Measurements from ENCODE around the gene ANO7. TPM values are rescaled to one million over a fixed set of nuclear protein-coding genes. Genes with fewer than 3 reads are reported as not detected.

Gene ANO7
- polyA plus RNA-seq, 6 donors from 2014 or later: not detected

GRCh38 chr2:241248897-241249296, 60.4 kb downstream of the ANO7 start:
- Mint-ChIP-seq H3K4me3 (no peak overlapping the region), H3K4me1 (peaks cover 0 to 5% (median 0%) of the 10 kb centered on the region in 3 donors), H3K27me3 (no peaks in the 10 kb centered on the region), H3K9me3 (no peaks in the 10 kb centered on the region), H3K27ac (peak overlapping the region in 2 of 6 donors; percentile 89 to 93), H3K36me3 (peaks cover 35 to 41% of the 10 kb centered on the region in 2 donors)
- DNase-seq: no peak
- no peak for ATAC-seq (ENCODE audit: low read depth in 2 of 2)

- no peaks in the 10 kb centered on the region for H3K27me3 Mint-ChIP-seq
- DNase-seq (no peak), ATAC-seq (ENCODE audit: low read depth in 2 of 2) (no peak)
- H3K27ac Mint-ChIP-seq: no peak overlapping the region
- peaks cover 30 to 36% of the 10 kb centered on the region in 2 donors for H3K36me3 Mint-ChIP-seq
- no peaks in the 10 kb centered on the region for H3K9me3 Mint-ChIP-seq
- H3K4me1 Mint-ChIP-seq: no peaks in the 10 kb centered on the region
- no peak overlapping the region for H3K4me3 Mint-ChIP-seq
Observed at GRCh38 chr2:241249654-241250053, 61.2 kb downstream of the ANO7 start.

DNA sequence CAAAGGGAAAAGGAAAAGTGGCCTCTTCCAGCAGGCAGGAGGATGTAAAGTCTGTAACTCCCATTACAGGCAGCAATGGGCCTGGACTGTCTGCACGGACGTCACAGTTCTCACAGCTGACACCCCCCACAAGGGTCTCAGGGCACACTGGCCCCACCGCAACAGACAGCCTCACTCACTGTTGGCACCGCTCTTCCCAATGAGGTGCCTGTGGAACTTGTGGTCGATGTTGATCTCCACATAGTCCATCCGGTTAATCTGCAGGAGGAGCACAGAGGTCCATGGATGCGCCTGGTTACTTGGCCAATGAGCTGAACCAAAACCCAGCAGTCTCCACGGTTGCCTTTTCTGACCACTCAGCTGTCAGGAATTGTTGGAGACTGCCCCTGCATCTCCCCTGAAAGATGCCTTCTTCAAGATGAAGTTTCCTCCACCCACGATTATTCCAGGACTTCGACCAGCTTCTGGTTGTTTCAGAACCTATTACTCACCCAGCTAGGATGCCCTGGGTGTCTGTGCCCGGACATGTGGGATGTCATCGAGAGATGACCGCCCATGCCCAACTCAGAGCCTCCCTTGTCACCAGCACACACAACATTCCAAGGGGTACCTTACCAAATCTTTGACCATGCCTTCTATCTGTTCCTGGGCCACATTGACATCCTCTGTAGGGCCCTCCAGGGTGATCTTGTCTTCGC, 64.5 kb downstream of the ANO7 start:
- peak overlapping the region in 1 of 6 donors; percentile 60 for H3K27ac Mint-ChIP-seq
- peaks cover 30 to 36% of the 10 kb centered on the region in 2 donors for H3K36me3 Mint-ChIP-seq
- no peaks in the 10 kb centered on the region for H3K27me3 Mint-ChIP-seq
- ATAC-seq (ENCODE audit: low read depth in 2 of 2) (no peak), DNase-seq (no peak)
- H3K4me1 Mint-ChIP-seq: no peaks in the 10 kb centered on the region
- no peaks in the 10 kb centered on the region for H3K9me3 Mint-ChIP-seq
- H3K4me3 Mint-ChIP-seq: peak overlapping the region in 1 of 8 donors; percentile 6

- Mint-ChIP-seq H3K4me3 (no peak overlapping the region), H3K27me3 (no peaks in the 10 kb centered on the region), H3K36me3 (peaks cover 16 to 31% of the 10 kb centered on the region in 2 donors), H3K4me1 (peaks cover 0 to 2% (median 0%) of the 10 kb centered on the region in 3 donors), H3K9me3 (no peaks in the 10 kb centered on the region), H3K27ac (no peak overlapping the region)
- ATAC-seq (ENCODE audit: low read depth in 2 of 2) (no peak), DNase-seq (no peak)
Observed at GRCh38 chr2:241254904-241255351, 66.5 kb downstream of the ANO7 start.

- no peaks in the 10 kb centered on the region for H3K9me3 Mint-ChIP-seq
- H3K36me3 Mint-ChIP-seq: peaks cover 16 to 31% of the 10 kb centered on the region in 2 donors
- ATAC-seq (ENCODE audit: low read depth in 2 of 2): no peak
Observed at GRCh38 chr2:241255542-241256167, 67.2 kb downstream of the ANO7 start.

GRCh38 chr2:241256168-241256545, 67.7 kb downstream of the ANO7 start:
- Mint-ChIP-seq H3K27ac (peak overlapping the region in 2 of 6 donors; percentile 22 to 38), H3K36me3 (peaks cover 16 to 31% of the 10 kb centered on the region in 2 donors), H3K9me3 (no peaks in the 10 kb centered on the region), H3K4me3 (no peak overlapping the region), H3K4me1 (peaks cover 0 to 2% (median 0%) of the 10 kb centered on the region in 3 donors), H3K27me3 (no peaks in the 10 kb centered on the region)
- no peak for DNase-seq
- no peak for ATAC-seq (ENCODE audit: low read depth in 2 of 2)

More at GRCh38 chr2:241255542-241256167, 67.2 kb downstream of the ANO7 start:
- Mint-ChIP-seq H3K27me3 (no peaks in the 10 kb centered on the region), H3K4me1 (peaks cover 0 to 2% (median 0%) of the 10 kb centered on the region in 3 donors), H3K27ac (peak overlapping the region in 4 of 6 donors; percentile 20 to 85 (median 56)), H3K4me3 (no peak overlapping the region)
- no peak for DNase-seq

GRCh38 chr2:241257419-241258032, 69.0 kb downstream of the ANO7 start:
- Mint-ChIP-seq H3K36me3 (peaks cover 26 to 28% of the 10 kb centered on the region in 2 donors), H3K4me3 (no peak overlapping the region), H3K27me3 (no peaks in the 10 kb centered on the region), H3K9me3 (no peaks in the 10 kb centered on the region), H3K27ac (no peak overlapping the region), H3K4me1 (peaks cover 0 to 2% (median 0%) of the 10 kb centered on the region in 3 donors)
- ATAC-seq (ENCODE audit: low read depth in 2 of 2) (no peak), DNase-seq (no peak)

DNA sequence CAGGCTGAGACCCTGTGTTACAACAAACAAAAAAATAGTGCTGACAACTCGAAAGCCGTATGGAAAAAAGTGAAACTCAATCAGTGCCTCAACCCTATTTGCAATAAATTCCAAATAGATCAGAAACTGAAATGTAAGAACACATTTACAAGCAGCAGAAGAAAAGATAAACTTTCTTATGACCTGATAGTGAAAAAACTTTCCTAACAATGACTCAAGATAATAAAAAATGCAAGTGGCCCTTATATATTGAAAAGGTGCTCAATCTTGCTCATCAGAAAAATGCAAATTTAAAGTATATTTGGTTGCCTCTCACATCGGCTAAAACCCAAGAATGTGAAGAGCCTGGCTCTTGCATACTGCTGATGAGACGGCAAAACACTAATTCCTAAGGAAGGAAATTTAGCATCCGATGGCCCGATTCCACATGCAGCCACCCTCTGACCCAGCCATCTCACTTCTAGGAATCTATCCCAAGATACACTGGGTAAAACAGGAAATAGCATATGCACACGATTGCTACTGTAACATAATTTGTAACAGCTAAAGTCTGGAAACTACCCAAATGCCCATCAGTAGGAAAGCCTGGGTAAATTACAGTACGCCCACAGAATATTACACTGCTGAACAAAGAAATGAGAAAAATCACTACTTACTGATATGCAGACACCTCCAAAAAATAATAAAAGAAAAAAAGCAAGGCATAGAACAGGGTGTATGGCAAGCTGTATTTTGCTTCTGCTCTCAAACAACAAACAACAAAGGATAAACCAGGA, 70.2 kb downstream of the ANO7 start:
- Mint-ChIP-seq H3K27ac (no peak overlapping the region), H3K36me3 (peaks cover 21 to 37% of the 10 kb centered on the region in 2 donors), H3K27me3 (no peaks in the 10 kb centered on the region), H3K4me3 (no peak overlapping the region), H3K9me3 (no peaks in the 10 kb centered on the region), H3K4me1 (peaks cover 0 to 2% (median 0%) of the 10 kb centered on the region in 3 donors)
- ATAC-seq (ENCODE audit: low read depth in 2 of 2) (no peak), DNase-seq (no peak)

DNA sequence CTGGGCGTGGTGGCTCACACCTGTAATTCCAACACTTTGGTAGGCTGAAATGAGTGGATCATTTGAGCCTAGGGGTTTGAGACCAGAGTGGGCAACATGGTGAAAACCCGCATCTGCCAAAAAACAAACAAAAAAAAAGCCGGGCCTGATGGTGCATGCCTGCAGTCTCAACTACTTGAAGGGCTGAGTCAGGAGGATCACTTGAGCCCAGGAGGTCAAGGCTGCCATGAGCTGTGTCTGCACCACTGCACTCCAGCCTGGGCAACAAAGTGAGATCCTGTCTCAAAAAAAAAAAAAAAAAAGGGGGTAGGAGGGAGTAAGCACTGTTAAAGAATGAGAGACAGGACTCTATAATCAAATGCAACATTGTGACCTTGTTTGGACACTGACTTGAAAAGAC, 72.4 kb downstream of the ANO7 start:
- ATAC-seq (ENCODE audit: low read depth in 2 of 2) (no peak), DNase-seq (no peak)
- Mint-ChIP-seq H3K27me3 (no peaks in the 10 kb centered on the region), H3K9me3 (no peaks in the 10 kb centered on the region), H3K36me3 (peaks cover 8 to 27% of the 10 kb centered on the region in 2 donors), H3K4me3 (no peak overlapping the region), H3K27ac (peak overlapping the region in 1 of 6 donors; percentile 26), H3K4me1 (peaks cover 0 to 2% (median 0%) of the 10 kb centered on the region in 3 donors)

DNA sequence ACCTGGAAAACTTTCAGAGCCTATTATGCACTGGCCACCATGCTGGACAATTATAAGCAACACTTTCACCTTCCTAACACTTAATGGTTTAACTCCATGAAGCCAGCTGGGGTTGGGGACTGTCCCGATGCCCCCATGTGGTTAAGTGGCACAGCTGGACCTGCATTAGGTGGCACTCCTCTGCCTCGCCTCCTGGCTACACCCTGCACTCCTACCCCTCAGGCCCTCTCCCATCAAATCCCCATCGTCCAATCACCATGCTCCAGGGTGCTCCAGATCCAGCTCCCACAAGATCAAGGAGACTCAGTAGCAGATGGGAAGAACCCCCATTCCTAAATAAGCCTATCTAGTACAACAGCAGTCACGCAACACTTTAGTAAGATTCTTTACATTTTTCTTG, 73.2 kb downstream of the ANO7 start:
- Mint-ChIP-seq H3K4me3 (no peak overlapping the region), H3K27me3 (no peaks in the 10 kb centered on the region), H3K27ac (peak overlapping the region in 3 of 6 donors; percentile 18 to 70 (median 20)), H3K4me1 (peaks cover 0 to 3% (median 2%) of the 10 kb centered on the region in 3 donors), H3K9me3 (no peaks in the 10 kb centered on the region), H3K36me3 (peaks cover 11 to 22% of the 10 kb centered on the region in 2 donors)
- DNase-seq (no peak), ATAC-seq (ENCODE audit: low read depth in 2 of 2) (no peak)

- Mint-ChIP-seq H3K9me3 (no peaks in the 10 kb centered on the region), H3K27me3 (no peaks in the 10 kb centered on the region), H3K4me3 (no peak overlapping the region), H3K36me3 (peaks cover 14 to 22% of the 10 kb centered on the region in 2 donors), H3K27ac (peak overlapping the region in 1 of 6 donors; percentile 31), H3K4me1 (peaks cover 0 to 13% (median 2%) of the 10 kb centered on the region in 3 donors)
- ATAC-seq (ENCODE audit: low read depth in 2 of 2) (no peak), DNase-seq (no peak)
Observed at GRCh38 chr2:241263061-241263460, 74.6 kb downstream of the ANO7 start.

- ATAC-seq (ENCODE audit: low read depth in 2 of 2): no peak
- H3K27me3 Mint-ChIP-seq: no peaks in the 10 kb centered on the region
- no peak for DNase-seq
- peaks cover 5 to 22% (median 18%) of the 10 kb centered on the region in 3 donors for H3K4me1 Mint-ChIP-seq
- no peak overlapping the region for H3K27ac Mint-ChIP-seq
- H3K4me3 Mint-ChIP-seq: no peak overlapping the region
- no peaks in the 10 kb centered on the region for H3K9me3 Mint-ChIP-seq
- H3K36me3 Mint-ChIP-seq: peaks cover 10 to 22% of the 10 kb centered on the region in 2 donors
Observed at GRCh38 chr2:241265506-241265905, 77.0 kb downstream of the ANO7 start.

All from naive B cell (primary cell).